Stimulated activated CD4-positive, alpha-beta T cell treated with anti-CD3 and anti-CD28 coated beads, Interleukin-12 subunit alpha, Interleukin-12 subunit beta, amount 100 ng/mL, for 4 hours (primary cell): ENCODE data around the gene PLOD3.
"Not testable (repeated sequence)": the region's sequence is repeated elsewhere in the genome, so short reads cannot be mapped to it uniquely, and the experiment has no call there.

Source experiments
- DNase-seq: peaks from one replicate; pipeline ENCODE4 v3.0.0-alpha.2; 2020

PLOD3 gene

GRCh38 chr7:101217388-101218235, at the start of gene PLOD3, which contains the start of gene ZNHIT1:
Gene PLOD3 (minus strand): TSS chr7:101217581. CDS start chr7:101217274, 307 bp downstream.
Gene ZNHIT1 (plus strand): TSS chr7:101218165. CDS start chr7:101218196, 31 bp downstream.
- peak; percentile 92 for DNase-seq

GRCh38 chr7:101265622-101266516, 48.5 kb upstream of the PLOD3 start:
- no peak for DNase-seq

- not testable (repeated sequence) for DNase-seq
Observed at GRCh38 chr7:101264102-101264706, 46.8 kb upstream of the PLOD3 start.

GRCh38 chr7:101258243-101258731, 40.9 kb upstream of the PLOD3 start:
- DNase-seq, result no peak

GRCh38 chr7:101255796-101256195, 38.4 kb upstream of the PLOD3 start:
- DNase-seq, result no peak

GRCh38 chr7:101253199-101253598, 35.8 kb upstream of the PLOD3 start:
- DNase-seq, result not testable (repeated sequence)

- DNase-seq, result peak; percentile 99
Observed at GRCh38 chr7:101251871-101252659, 34.7 kb upstream of the PLOD3 start.

GRCh38 chr7:101250324-101250723, 32.9 kb upstream of the PLOD3 start:
- DNase-seq, result no peak

GRCh38 chr7:101248276-101248675, 30.9 kb upstream of the PLOD3 start:
- no peak for DNase-seq

- no peak for DNase-seq
Observed at GRCh38 chr7:101245147-101245668, 27.8 kb upstream of the PLOD3 start.

GRCh38 chr7:101244375-101245146, 27.2 kb upstream of the PLOD3 start, which contains the start of gene FIS1:
Gene FIS1 (minus strand): TSS chr7:101245081. CDS start chr7:101245004, 77 bp downstream.
- peak; percentile 92 for DNase-seq

GRCh38 chr7:101243646-101244374, 26.4 kb upstream of the PLOD3 start:
- no peak for DNase-seq

GRCh38 chr7:101241443-101242349, 24.3 kb upstream of the PLOD3 start:
- no peak for DNase-seq

- DNase-seq, result no peak
Observed at GRCh38 chr7:101241015-101241363, 23.6 kb upstream of the PLOD3 start.

- DNase-seq, result no peak
Observed at GRCh38 chr7:101240226-101241014, 23.0 kb upstream of the PLOD3 start.

- no peak for DNase-seq
Observed at GRCh38 chr7:101239951-101240220, 22.5 kb upstream of the PLOD3 start.

- DNase-seq, result no peak
Observed at GRCh38 chr7:101239191-101239950, 22.0 kb upstream of the PLOD3 start.
